Activated naive CD4-positive, alpha-beta T cell treated with Interleukin-2 at 50 U/mL for 16 hours (primary cell): ENCODE measurements around the gene KCNH2.
A peak's percentile ranks its signal among the peaks of the same experiment; 100 is the strongest.

Source experiments
- DNase-seq: peaks from one replicate; pipeline ENCODE4 v3.0.0-alpha.2; 2020

Gene KCNH2

DNA sequence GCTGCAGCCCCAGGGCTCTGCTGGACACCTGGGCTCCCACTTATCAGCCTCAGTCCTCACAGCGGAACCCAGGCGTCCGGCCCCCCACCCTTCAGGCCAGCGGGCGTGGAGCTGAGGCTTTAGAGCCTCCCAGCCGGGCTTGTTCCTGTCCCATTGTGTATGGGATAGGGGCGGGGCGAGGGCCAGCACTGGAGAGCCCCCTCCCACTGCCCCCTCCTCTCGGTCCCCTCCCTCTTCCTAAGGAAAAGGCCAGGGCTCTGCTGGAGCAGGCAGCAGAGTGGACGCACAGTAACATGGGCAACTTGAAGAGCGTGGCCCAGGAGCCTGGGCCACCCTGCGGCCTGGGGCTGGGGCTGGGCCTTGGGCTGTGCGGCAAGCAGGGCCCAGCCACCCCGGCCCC lies 15.4 kb upstream of the KCNH2 start:
- DNase-seq, result no peak

GRCh38 chr7:150992833-150993302 lies 14.7 kb upstream of the KCNH2 start:
- no peak for DNase-seq

DNA sequence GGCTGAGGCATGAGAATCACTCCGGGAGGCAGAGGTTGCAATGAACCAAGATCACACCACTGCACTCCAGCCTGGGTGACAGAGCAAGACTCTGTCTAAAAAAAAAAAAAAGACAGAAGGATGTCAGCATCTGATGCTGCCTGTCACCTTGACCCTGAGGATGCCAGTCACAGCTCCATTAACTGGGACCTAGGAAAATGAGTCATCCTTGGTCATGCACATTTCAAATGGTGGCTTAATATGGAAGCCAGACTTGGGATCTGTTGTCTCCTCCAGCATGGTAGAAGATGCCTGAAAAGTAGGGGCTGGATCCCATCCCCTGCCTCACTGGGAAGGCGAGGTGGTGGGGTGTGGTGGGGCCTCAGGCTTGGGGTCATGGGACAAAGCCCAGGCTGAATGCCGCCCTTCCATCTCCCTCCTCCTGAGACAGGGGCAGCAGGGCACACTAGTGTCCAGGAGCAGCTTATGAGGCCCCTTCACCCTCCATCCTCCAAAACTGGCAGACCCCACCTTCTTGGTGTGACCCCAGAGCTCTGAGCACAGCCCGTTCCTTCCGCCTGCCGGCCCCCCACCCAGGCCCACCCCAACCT lies 14.0 kb upstream of the KCNH2 start:
- DNase-seq, result no peak

DNA sequence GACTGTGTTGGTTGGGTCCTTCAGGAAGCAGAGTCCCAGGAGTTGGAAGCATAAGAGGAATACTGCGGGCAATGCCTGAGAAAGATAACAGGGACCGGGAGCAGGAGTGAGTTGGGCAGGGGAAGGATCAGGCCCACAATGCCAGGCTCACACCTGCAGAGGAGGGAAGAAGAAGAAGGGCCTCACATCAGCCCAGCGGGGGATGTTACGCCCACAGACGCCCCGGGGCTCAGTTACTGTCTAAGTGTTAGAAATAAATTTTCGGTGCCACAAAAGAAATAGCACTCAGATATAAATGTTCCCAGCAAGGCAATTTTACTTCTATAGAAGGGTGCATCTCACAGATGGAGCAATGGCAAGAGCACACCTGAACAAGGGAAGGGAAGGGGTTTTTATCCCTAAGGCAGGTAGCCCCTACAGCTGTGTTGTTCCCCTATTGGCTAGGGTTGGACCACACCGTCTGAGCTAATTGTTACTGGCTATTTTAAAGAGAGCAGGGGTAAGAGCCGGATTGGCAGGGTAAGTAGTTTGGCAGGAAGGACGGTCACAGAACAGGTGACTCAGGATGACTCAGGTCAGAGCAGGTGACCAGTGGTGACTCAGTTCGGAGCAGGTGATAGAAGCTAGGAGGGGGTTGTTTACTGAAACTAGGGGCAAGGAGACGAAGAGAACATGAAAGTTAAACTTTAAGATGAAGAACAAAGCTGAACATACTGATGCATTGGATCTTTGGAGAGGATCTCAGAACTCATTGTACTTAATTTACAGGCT lies 12.5 kb upstream of the KCNH2 start, which contains the start of gene NOS3:
TSS of gene NOS3 (plus strand) at position 602 of the 771 bp plus-strand sequence. CDS start 2,787 bp downstream, outside the sequence.
- no peak for DNase-seq

- DNase-seq, result no peak
Observed at GRCh38 chr7:150989456-150989855, 11.3 kb upstream of the KCNH2 start.

DNA sequence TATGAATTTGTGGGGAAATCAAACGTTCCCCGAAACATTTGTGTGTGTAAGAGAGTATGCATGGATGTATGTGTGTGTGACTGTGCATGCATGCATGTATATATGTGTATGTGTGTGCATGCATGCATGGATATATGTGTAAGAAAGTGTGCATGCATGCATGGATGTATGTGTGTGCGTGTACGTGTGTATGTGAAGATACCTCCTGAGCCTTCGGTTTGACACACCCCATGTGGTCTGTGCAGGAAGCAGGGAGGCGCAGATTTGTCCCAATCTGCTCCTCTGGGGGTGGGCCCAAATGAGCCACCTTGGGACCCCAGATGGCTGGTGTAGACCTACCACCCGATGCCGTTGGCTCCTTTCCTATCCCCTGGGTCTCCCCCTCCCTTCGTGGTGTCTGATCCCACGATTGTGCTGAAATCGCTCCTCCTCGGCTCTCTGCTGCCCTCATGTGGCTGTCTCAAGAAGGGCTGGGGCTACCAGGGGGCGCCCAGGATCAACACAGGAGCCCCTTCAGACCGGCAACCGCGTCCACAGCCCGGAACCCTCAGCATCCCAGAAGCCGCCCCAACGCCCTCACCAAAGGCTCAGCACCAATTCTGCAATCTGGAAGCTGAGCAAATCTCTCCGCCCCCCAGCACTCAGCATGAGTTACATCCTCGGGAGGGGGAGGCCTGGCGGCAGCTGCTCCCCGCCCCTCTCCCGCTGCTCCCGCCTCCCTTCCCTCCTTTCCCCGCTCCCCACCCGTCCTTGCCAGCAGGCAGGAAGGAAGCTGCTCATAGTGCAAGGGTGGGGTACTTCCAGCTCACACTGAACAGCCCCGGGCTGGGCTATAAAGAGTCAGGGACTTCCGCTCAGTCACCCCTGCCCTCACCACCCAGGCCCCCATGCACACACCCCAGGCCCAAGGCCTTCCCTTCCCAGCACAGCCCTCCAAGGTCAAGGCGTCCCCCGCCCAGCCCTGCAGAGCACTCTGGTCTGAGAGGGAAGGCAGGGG lies 10.4 kb upstream of the KCNH2 start:
- peak; percentile 74 for DNase-seq

- DNase-seq, result no peak
Observed at GRCh38 chr7:150986556-150986955, 8.4 kb upstream of the KCNH2 start.

DNA sequence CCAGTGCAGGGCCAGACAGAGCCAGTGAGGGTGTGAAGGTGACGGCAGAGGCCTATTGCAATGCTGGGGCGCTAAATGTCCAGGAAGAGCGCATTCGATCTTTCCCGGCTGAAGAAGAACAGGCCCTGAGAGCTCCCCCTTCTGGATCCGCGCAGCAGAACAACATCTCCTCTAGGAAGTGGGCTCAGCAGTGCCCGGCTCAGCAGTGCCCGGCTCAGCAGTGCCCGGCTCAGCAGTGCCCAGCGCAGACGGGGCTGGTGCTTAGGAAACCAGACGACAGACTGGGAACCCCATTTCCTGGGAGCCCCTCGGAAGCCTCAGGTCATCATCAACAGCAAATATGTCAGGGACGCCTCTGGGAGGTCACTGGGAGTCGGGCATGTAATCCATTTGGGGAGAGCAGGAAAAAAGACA lies 8.0 kb upstream of the KCNH2 start:
- DNase-seq, result peak; percentile 64

- no peak for DNase-seq
Observed at GRCh38 chr7:150983893-150984368, 5.8 kb upstream of the KCNH2 start.

DNA sequence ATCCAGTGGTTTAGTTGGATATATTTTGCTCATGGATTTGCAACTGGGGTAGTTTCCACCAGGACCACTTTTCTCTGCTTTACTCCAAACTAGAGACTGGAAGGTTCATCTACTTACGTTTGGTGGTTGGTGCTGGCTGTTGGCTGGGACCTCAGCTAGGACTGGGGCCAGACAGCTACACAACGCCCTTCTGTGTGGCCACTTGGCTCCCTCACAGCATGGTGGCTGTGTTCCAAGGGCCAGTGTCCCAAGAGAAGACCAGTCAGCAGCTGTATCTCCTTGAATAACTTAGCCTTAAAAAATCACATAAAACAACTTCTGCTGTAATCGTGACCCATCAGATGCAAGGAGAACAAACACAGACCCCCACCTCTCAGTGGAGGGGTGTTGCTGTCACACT lies 4.2 kb upstream of the KCNH2 start:
- no peak for DNase-seq

DNA sequence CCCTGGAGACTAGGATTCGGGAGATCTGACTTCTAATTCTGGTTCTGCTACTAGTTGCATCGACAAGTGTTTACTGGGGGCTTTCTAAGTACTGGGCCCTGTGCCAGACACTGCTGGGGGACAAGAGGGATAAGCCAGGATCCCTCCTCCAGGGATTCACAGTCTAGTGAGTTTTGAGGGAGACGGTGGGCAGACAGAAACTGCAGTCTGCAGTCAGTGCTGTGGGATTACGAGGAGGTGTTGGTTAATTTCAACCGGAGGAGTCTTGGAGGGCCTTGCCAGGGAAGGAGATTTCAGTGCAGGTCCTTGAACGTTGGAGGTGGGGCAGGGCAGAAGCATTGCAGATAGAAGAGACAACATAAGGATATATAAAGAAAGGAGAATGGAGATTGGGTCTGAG lies 3.5 kb upstream of the KCNH2 start:
- DNase-seq, result no peak

DNA sequence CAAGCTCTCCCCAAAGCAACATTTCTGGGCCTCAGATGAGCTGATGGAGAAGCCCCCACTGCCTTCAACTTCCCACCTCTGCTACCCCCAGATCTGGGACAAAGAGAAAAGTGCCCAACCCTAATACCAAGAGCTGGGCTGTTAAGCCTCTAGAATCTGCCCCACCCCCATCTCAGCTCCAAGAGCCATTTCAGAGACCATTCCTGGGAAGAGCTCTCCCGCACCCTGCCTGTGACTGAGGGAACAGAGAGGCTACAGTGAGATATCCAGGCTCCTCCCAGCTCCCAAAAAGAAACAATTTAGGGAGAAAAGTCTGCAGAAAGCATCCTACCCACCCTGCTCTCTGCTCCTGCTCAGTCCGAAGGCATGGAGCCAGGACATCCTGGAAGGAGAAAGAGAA lies 2.5 kb upstream of the KCNH2 start:
- no peak for DNase-seq

- DNase-seq, result no peak
Observed at GRCh38 chr7:150979713-150980390, 1.7 kb upstream of the KCNH2 start.

GRCh38 chr7:150977382-150978125 lies 567 bp downstream of the KCNH2 start:
- DNase-seq, result no peak

DNA sequence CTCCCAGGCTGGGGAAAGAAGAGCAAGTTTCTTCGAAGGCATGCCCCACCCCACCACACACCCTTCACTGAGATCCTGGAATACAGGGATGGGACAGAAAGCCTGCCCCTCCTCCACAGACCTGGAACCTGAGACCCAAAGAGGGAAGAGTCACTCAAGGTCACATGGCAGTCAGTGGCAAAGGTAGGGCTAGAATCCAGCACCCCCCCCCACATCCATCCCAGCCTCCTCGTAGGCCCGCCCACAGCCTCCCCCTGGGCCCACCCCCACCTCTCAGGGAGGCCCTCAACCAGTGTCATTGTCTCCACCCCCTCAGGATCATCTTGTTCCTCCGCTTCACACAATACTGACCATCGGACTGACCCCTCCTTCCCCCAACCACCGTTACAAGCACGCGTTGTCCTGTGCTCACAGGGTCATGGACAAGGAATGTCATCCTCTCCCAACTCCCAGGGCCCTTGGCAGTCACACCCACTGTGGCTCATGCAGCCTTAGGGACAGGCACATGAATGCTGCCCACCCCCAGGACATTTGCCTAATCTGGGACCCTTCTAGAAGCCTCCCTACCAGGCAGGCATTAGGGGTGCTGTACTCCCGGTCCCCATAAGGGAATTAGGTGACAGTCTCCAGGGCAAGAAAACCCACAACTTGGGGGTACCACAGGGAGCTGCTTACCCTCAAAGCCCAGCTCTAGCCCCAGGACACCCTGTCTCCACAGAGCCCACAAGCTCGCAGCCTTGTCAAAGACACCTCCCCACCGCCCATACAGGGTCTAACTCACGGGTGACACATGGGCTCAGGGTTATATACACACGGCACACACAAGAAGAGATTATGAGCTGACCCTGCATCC lies 1.4 kb downstream of the KCNH2 start:
- no peak for DNase-seq

- no peak for DNase-seq
Observed at GRCh38 chr7:150975536-150976319, 2.4 kb downstream of the KCNH2 start.

DNA sequence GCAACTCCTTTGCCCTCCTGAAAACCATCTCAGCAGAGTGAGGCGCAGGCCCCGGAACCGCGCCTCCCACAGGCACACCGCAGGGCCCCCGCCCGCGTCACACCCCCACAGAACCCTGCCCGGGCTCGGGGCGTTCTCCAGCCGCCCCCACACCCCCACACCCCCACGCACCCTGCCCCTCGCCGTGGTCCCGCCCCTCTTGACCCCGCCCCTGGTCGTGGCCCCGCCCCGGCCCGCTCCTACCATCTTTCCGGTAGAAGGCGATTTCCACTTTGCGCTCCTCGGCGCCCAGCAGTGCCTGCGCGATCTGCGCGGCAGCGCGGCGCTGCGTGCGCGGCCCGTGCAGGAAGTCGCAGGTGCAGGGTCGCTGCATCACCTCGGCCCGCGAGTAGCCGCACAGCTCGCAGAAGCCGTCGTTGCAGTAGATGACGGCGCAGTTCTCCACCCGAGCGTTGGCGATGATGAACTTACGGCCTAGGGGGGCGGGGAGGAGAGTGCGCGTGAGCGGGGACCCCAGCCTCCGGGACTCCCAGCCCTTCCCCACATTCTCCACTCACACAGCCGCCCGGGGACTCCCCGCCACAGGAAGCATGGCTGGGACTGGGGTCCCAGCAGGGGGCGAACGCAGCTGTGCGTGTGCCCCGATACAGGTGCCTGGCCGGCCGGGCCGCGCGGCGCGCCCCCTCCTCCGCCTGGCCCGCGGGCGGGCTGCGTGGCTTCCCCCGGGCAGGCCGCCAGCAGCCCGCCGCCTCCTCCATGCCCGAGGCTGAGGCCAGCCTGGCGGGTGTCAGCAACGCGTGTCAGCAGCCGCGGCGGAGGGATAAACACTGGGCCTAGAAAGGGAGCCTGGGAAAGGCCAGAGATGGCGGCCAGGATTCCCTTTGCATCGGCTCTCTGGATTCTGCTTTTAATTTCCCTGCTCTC lies 3.4 kb downstream of the KCNH2 start:
- peak; percentile 79 for DNase-seq

DNA sequence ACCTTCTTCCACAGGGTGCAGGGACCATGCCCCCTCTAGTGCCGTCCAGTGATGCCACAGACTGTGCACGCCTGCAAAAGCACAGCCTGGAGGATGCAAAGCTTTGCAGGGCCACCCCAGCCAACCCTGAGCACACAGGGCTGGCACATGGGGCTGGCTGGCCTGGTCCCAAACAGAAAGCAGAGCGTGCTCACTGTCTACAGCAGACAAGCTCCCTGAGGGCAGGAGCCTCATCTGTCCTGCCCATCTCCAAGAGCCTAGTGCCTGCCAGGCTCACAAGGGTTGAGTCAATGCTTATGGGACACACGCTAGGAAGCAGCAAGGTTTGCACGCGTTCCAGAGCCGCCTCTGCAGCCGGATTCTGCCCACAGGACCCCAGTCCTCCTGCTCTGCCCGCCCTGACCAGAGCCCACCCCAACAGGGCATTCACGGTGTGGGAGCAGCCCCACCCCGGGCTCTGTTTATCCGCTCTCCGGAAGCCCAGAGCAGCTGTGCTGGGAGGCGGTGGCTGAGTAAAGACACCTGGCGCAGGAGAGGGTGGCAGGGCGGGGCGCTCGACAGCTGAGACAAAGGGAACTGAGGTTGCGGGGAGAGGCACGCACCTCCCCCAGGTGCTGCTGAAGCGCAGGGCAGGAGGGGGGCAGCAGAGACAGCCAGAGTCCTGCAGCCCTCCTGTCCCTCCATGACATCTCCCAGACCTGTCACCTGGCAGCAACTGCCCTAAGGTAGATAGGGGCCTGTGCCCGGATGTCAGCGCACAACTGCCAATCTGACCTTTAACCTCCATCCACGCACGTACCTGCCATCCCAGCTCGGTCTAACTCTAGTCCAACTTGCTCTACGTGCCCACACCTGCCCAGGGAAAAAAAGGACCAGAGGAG lies 4.3 kb downstream of the KCNH2 start:
- no peak for DNase-seq
